ENCODE data around the gene ZBTB25.
"Not testable (repeated sequence)": the region's sequence is repeated elsewhere in the genome, so short reads cannot be mapped to it uniquely, and the experiment has no call there.

ZBTB25 gene, protein sequence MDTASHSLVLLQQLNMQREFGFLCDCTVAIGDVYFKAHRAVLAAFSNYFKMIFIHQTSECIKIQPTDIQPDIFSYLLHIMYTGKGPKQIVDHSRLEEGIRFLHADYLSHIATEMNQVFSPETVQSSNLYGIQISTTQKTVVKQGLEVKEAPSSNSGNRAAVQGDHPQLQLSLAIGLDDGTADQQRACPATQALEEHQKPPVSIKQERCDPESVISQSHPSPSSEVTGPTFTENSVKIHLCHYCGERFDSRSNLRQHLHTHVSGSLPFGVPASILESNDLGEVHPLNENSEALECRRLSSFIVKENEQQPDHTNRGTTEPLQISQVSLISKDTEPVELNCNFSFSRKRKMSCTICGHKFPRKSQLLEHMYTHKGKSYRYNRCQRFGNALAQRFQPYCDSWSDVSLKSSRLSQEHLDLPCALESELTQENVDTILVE

GRCh38 chr14:64503434-64504309 lies at the start of gene ZBTB25:
TSS of gene ZBTB25 (minus strand) at chr14:64503838. CDS start at chr14:64490533, 13,305 bp downstream.
- peak; percentile 85 for DNase-seq

- no peak for DNase-seq
These were observed 47.1 kb upstream of the ZBTB25 start for GRCh38 chr14:64550621-64551333.

GRCh38 chr14:64549791-64550620 lies 46.4 kb upstream of the ZBTB25 start, which contains the start of gene PPP1R36:
TSS of gene PPP1R36 (plus strand) at chr14:64549961. CDS start at chr14:64549998, 37 bp downstream.
- peak; percentile 54 for DNase-seq

GRCh38 chr14:64549016-64549415 lies 45.4 kb upstream of the ZBTB25 start:
- DNase-seq, result no peak

- no peak for DNase-seq
These were observed 41.1 kb upstream of the ZBTB25 start for GRCh38 chr14:64544607-64545312.

DNA sequence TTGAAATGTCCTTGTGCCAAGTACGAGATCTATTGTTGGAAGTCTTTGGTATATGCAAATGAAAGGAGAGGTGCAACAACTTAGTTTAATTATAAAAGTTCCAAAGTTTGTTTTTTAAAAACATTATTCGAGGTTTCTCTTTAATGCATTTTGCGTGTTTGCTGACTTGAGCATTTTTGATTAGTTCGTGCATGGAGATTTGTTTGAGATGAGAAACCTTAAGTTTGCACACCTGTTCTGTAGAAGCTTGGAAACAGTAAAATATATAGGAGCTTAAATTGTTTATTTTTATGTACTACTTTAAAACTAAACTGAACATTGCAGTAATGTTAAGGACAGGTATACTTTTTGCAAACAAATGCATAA lies 39.2 kb upstream of the ZBTB25 start:
- DNase-seq, result no peak

DNA sequence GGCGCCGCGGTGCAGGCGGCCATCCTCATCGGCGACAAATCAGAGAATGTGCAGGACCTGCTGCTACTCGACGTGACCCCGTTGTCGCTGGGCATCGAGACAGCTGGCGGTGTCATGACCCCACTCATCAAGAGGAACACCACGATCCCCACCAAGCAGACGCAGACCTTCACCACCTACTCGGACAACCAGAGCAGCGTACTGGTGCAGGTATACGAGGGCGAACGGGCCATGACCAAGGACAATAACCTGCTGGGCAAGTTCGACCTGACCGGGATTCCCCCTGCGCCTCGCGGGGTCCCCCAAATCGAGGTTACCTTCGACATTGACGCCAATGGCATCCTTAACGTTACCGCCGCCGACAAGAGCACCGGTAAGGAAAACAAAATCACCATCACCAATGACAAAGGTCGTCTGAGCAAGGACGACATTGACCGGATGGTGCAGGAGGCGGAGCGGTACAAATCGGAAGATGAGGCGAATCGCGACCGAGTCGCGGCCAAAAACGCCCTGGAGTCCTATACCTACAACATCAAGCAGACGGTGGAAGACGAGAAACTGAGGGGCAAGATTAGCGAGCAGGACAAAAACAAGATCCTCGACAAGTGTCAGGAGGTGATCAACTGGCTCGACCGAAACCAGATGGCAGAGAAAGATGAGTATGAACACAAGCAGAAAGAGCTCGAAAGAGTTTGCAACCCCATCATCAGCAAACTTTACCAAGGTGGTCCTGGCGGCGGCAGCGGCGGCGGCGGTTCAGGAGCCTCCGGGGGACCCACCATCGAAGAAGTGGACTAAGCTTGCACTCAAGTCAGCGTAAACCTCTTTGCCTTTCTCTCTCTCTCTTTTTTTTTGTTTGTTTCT lies 38.6 kb upstream of the ZBTB25 start:
- no peak for DNase-seq

DNA sequence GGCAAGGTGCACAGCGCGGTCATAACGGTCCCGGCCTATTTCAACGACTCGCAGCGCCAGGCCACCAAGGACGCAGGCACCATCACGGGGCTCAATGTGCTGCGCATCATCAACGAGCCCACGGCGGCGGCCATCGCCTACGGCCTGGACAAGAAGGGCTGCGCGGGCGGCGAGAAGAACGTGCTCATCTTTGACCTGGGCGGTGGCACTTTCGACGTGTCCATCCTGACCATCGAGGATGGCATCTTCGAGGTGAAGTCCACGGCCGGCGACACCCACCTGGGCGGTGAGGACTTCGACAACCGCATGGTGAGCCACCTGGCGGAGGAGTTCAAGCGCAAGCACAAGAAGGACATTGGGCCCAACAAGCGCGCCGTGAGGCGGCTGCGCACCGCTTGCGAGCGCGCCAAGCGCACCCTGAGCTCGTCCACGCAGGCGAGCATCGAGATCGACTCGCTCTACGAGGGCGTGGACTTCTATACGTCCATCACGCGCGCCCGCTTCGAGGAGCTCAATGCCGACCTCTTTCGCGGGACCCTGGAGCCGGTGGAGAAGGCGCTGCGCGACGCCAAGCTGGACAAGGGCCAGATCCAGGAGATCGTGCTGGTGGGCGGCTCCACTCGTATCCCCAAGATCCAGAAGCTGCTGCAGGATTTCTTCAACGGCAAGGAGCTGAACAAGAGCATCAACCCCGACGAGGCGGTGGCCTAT lies 37.8 kb upstream of the ZBTB25 start:
- peak; percentile 48 for DNase-seq

DNA sequence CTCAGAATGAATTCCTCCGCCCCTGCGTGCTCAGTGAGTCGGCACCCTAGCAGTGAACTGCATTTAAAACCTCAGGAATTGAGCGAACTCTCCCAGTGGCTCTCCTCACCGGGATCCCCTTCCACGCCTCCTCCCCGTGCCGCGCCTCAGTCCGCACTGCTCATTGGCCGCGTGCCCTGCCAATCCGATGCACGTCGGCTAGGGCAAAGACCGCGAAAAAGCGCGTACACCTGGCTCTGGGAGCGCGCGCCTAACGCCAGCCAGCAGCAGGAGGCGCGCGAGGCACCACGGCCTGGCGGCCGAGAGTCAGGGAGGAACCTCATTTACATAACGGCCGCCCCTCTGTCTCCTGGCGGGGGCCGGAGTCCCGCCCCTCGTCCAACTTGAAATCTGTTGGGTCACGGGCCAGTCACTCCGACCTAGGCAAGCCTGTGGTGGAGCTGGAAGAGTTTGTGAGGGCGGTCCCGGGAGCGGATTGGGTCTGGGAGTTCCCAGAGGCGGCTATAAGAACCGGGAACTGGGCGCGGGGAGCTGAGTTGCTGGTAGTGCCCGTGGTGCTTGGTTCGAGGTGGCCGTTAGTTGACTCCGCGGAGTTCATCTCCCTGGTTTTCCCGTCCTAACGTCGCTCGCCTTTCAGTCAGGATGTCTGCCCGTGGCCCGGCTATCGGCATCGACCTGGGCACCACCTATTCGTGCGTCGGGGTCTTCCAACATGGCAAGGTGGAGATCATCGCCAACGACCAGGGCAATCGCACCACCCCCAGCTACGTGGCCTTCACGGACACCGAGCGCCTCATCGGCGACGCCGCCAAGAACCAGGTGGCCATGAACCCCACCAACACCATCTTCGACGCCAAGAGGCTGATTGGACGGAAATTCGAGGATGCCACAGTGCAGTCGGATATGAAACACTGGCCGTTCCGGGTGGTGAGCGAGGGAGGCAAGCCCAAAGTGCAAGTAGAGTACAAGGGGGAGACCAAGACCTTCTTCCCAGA lies 36.9 kb upstream of the ZBTB25 start, which contains the start of gene HSPA2:
Gene HSPA2, plus strand, starts transcription at position 534 of the 995 bp plus-strand sequence. Its CDS starts 109 bp downstream, at position 643.
- peak; percentile 99 for DNase-seq

DNA sequence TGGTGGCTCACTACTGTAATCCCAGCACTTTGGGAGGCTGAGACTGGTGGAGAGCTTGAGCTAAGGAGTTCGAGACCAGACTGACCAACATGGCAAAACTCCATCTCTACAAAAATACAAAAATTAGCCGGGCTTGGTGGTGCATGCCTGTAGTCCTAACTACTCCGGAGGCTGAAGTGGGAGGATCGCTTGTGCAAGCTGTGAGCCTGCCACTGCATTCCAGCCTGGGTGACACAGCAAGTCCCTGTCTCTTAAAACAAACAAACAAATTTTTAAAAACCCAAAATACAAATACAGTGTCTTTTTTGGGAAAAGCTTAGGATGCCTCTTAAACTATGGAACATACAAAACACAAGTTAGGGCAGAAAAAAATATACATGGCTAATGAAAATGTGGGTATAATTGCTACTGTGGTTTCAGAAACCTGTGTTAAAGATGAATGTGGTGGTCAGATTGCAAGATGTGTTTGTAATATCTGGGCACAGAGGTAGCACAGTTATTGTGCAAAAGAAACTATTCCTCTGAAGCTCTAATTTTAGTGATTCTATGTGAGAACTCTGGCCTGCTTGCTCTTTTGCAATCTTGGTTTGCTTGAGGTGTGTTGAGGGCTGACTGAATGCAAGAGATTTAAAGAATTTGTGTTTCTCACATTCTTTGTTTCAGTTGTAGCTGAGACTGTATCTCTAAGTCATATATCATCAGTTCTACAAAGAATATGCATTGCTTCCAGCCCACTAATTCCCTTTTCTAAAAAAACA lies 33.0 kb upstream of the ZBTB25 start:
- no peak for DNase-seq

GRCh38 chr14:64531567-64531966 lies 27.9 kb upstream of the ZBTB25 start:
- DNase-seq, result no peak

- DNase-seq, result no peak
These were observed 21.7 kb upstream of the ZBTB25 start for GRCh38 chr14:64525354-64525753.

GRCh38 chr14:64522591-64523355 lies 19.1 kb upstream of the ZBTB25 start:
- DNase-seq, result no peak

GRCh38 chr14:64520699-64521098 lies 17.1 kb upstream of the ZBTB25 start:
- no peak for DNase-seq

- DNase-seq, result no peak
These were observed 14.6 kb upstream of the ZBTB25 start for GRCh38 chr14:64518229-64518628.

- DNase-seq, result not testable (repeated sequence)
These were observed 14.0 kb upstream of the ZBTB25 start for GRCh38 chr14:64517667-64518066.

- no peak for DNase-seq
These were observed 13.3 kb upstream of the ZBTB25 start for GRCh38 chr14:64516969-64517368.

Measured in NCI-H510A (cell line).